Right lobe of liver (tissue), 4 donors: Measurements from ENCODE around the gene CYTH2.

Source experiments
- POLR2A ChIP-seq: fragments of 450-650 bp; IDR thresholded peaks from one replicate; pipeline ENCODE4 v1.6.1; 2017; ENCODE audit warnings: antibody characterized with exemption, mild to moderate bottlenecking
- TF ChIP-seq, protein P1 (sequence below), 4 donors: fragments of 200-600 bp in 3 of 4; fragments of 450-650 bp in 1 of 4; IDR thresholded peaks; one replicate each; pipeline versions ENCODE4 v1.5.1 to v1.8.0; 2016 to 2022; ENCODE audit warnings: antibody characterized with exemption in 4 of 4, mild to moderate bottlenecking in 2 of 4
- donor health status: DM: no; HTN: no; CAD: no.
- donor health status: DM: no; HTN: no; CAD: no.
- donor health status: DM: no; HTN: yes; CAD: no.

GRCh38 chr19:48480183-48480557 is 11.0 kb downstream of the CYTH2 start:
- TF ChIP-seq POLR2A = no peak
- TF ChIP-seq, protein P1, sequence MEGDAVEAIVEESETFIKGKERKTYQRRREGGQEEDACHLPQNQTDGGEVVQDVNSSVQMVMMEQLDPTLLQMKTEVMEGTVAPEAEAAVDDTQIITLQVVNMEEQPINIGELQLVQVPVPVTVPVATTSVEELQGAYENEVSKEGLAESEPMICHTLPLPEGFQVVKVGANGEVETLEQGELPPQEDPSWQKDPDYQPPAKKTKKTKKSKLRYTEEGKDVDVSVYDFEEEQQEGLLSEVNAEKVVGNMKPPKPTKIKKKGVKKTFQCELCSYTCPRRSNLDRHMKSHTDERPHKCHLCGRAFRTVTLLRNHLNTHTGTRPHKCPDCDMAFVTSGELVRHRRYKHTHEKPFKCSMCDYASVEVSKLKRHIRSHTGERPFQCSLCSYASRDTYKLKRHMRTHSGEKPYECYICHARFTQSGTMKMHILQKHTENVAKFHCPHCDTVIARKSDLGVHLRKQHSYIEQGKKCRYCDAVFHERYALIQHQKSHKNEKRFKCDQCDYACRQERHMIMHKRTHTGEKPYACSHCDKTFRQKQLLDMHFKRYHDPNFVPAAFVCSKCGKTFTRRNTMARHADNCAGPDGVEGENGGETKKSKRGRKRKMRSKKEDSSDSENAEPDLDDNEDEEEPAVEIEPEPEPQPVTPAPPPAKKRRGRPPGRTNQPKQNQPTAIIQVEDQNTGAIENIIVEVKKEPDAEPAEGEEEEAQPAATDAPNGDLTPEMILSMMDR (IDR thresholded peaks at IDR 0.05) = no peak
